WTC11 (cell line): ENCODE results near the gene ABCA13.

Experiments used
- CREB1 ChIP-seq: sonication (generic); formaldehyde crosslinking; IDR thresholded peaks from 2 replicates; pipeline ENCODE4 v1.8.0; 2023; ENCODE audit warnings: mild to moderate bottlenecking, missing genetic modification reagents
- CREM ChIP-seq: sonication (generic); formaldehyde crosslinking; IDR thresholded peaks from 2 replicates; pipeline ENCODE4 v1.8.1; 2022; ENCODE audit warnings: mild to moderate bottlenecking, missing genetic modification reagents, moderate library complexity
- NR2C2 ChIP-seq: sonication (generic); formaldehyde crosslinking; IDR thresholded peaks from 2 replicates; pipeline ENCODE4 v1.8.0; 2022; ENCODE audit warnings: mild to moderate bottlenecking, missing genetic modification reagents
- SMAD3 ChIP-seq: sonication (generic); formaldehyde crosslinking; IDR thresholded peaks from 2 replicates; pipeline ENCODE4 v1.8.0; 2022; ENCODE audit warnings: missing genetic modification reagents, mild to moderate bottlenecking, borderline replicate concordance
- TF ChIP-seq, protein P1 (sequence below): sonication (generic); formaldehyde crosslinking; IDR thresholded peaks from 2 replicates; pipeline ENCODE4 v1.8.1; 2022; ENCODE audit warnings: mild to moderate bottlenecking, moderate library complexity, missing genetic modification reagents
- TF ChIP-seq, protein P2 (sequence below): fragments of 200-600 bp; IDR thresholded peaks from 2 replicates; pipeline ENCODE4 v1.8.0; 2022; ENCODE audit warnings: antibody characterized with exemption
- TF ChIP-seq, protein P3 (sequence below): sonication (generic); formaldehyde crosslinking; IDR thresholded peaks from 2 replicates; pipeline ENCODE4 v1.8.0; 2023; ENCODE audit warnings: mild to moderate bottlenecking, missing genetic modification reagents
- TF ChIP-seq, protein P4 (sequence below): sonication (generic); formaldehyde crosslinking; IDR thresholded peaks from 2 replicates; pipeline ENCODE4 v1.8.0; 2022; ENCODE audit warnings: mild to moderate bottlenecking, missing genetic modification reagents

DNA sequence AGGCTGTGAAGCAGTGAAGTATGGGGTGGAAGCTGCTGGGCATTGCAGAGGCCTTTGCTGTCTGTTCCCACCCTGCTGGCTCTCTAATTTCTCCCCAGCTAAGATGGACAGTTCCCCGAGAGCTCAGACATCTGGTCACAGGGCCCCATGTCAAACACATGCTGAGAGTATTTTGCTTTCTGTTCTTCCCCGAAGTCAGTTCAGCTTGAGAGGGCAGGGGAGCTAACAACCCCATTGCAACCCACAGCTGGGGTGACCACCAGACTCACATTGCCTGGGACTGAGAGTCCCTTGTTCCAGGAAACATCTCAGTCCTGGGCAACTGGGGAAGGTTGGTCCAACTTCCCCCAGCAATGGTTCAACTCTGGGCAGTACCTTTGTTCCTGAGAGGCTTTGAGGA lies 52.8 kb downstream of the ABCA13 start:
- TF ChIP-seq, protein P1, sequence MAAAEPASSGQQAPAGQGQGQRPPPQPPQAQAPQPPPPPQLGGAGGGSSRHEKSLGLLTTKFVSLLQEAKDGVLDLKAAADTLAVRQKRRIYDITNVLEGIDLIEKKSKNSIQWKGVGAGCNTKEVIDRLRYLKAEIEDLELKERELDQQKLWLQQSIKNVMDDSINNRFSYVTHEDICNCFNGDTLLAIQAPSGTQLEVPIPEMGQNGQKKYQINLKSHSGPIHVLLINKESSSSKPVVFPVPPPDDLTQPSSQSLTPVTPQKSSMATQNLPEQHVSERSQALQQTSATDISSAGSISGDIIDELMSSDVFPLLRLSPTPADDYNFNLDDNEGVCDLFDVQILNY (CRISPR knock-in tag): no peak
- TF ChIP-seq CREB1 (CRISPR knock-in tag): no peak
- TF ChIP-seq, protein P2, sequence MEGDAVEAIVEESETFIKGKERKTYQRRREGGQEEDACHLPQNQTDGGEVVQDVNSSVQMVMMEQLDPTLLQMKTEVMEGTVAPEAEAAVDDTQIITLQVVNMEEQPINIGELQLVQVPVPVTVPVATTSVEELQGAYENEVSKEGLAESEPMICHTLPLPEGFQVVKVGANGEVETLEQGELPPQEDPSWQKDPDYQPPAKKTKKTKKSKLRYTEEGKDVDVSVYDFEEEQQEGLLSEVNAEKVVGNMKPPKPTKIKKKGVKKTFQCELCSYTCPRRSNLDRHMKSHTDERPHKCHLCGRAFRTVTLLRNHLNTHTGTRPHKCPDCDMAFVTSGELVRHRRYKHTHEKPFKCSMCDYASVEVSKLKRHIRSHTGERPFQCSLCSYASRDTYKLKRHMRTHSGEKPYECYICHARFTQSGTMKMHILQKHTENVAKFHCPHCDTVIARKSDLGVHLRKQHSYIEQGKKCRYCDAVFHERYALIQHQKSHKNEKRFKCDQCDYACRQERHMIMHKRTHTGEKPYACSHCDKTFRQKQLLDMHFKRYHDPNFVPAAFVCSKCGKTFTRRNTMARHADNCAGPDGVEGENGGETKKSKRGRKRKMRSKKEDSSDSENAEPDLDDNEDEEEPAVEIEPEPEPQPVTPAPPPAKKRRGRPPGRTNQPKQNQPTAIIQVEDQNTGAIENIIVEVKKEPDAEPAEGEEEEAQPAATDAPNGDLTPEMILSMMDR: no peak
- no peak for TF ChIP-seq CREM
- TF ChIP-seq, protein P3, sequence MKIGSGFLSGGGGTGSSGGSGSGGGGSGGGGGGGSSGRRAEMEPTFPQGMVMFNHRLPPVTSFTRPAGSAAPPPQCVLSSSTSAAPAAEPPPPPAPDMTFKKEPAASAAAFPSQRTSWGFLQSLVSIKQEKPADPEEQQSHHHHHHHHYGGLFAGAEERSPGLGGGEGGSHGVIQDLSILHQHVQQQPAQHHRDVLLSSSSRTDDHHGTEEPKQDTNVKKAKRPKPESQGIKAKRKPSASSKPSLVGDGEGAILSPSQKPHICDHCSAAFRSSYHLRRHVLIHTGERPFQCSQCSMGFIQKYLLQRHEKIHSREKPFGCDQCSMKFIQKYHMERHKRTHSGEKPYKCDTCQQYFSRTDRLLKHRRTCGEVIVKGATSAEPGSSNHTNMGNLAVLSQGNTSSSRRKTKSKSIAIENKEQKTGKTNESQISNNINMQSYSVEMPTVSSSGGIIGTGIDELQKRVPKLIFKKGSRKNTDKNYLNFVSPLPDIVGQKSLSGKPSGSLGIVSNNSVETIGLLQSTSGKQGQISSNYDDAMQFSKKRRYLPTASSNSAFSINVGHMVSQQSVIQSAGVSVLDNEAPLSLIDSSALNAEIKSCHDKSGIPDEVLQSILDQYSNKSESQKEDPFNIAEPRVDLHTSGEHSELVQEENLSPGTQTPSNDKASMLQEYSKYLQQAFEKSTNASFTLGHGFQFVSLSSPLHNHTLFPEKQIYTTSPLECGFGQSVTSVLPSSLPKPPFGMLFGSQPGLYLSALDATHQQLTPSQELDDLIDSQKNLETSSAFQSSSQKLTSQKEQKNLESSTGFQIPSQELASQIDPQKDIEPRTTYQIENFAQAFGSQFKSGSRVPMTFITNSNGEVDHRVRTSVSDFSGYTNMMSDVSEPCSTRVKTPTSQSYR (CRISPR knock-in tag): no peak
- no peak for TF ChIP-seq SMAD3 (CRISPR knock-in tag)
- TF ChIP-seq, protein P4, sequence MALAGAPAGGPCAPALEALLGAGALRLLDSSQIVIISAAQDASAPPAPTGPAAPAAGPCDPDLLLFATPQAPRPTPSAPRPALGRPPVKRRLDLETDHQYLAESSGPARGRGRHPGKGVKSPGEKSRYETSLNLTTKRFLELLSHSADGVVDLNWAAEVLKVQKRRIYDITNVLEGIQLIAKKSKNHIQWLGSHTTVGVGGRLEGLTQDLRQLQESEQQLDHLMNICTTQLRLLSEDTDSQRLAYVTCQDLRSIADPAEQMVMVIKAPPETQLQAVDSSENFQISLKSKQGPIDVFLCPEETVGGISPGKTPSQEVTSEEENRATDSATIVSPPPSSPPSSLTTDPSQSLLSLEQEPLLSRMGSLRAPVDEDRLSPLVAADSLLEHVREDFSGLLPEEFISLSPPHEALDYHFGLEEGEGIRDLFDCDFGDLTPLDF (CRISPR knock-in tag): no peak
- no peak for TF ChIP-seq NR2C2 (CRISPR knock-in tag)
